HL-60 (cell line): ENCODE data around the gene KRTAP12-2.

Source experiments
- POLR2AphosphoS5 ChIP-seq: IDR thresholded peaks from 2 replicates; pipeline ENCODE4 v1.6.1; 2012; ENCODE audit warnings: low read depth
- TF ChIP-seq, protein P1 (sequence below): IDR thresholded peaks from one replicate; pipeline ENCODE4 v1.5.1; 2011; ENCODE audit warnings: low read length, control low read depth, inconsistent platforms; ENCODE audit not compliant: insufficient read depth
- TF ChIP-seq, protein P2 (sequence below): IDR thresholded peaks from 2 replicates; pipeline ENCODE4 v1.6.1; 2012; ENCODE audit warnings: low read depth; ENCODE audit not compliant: insufficient replicate concordance

DNA sequence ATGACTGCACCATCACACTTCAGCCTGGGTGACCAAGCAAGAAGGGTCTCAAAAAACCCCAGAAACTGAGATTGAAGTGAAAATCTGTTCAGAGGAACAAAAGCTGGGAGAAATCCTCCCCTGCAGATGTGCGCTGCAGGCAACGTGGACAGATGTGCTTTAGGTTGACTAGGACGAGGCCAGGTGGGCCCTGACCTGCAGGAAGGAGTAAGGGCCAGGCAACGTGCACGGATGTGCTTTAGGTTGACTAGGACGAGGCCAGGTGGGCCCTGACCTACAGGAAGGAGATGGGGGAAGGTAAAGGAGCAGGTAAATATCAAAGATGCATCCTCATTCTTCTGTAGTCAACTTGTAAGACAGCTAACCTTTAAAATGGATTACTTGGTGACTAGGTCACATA is 17.8 kb upstream of the KRTAP12-2 start:
- TF ChIP-seq, protein P1, sequence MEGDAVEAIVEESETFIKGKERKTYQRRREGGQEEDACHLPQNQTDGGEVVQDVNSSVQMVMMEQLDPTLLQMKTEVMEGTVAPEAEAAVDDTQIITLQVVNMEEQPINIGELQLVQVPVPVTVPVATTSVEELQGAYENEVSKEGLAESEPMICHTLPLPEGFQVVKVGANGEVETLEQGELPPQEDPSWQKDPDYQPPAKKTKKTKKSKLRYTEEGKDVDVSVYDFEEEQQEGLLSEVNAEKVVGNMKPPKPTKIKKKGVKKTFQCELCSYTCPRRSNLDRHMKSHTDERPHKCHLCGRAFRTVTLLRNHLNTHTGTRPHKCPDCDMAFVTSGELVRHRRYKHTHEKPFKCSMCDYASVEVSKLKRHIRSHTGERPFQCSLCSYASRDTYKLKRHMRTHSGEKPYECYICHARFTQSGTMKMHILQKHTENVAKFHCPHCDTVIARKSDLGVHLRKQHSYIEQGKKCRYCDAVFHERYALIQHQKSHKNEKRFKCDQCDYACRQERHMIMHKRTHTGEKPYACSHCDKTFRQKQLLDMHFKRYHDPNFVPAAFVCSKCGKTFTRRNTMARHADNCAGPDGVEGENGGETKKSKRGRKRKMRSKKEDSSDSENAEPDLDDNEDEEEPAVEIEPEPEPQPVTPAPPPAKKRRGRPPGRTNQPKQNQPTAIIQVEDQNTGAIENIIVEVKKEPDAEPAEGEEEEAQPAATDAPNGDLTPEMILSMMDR = no peak
- no peak for TF ChIP-seq POLR2AphosphoS5
- TF ChIP-seq, protein P2, sequence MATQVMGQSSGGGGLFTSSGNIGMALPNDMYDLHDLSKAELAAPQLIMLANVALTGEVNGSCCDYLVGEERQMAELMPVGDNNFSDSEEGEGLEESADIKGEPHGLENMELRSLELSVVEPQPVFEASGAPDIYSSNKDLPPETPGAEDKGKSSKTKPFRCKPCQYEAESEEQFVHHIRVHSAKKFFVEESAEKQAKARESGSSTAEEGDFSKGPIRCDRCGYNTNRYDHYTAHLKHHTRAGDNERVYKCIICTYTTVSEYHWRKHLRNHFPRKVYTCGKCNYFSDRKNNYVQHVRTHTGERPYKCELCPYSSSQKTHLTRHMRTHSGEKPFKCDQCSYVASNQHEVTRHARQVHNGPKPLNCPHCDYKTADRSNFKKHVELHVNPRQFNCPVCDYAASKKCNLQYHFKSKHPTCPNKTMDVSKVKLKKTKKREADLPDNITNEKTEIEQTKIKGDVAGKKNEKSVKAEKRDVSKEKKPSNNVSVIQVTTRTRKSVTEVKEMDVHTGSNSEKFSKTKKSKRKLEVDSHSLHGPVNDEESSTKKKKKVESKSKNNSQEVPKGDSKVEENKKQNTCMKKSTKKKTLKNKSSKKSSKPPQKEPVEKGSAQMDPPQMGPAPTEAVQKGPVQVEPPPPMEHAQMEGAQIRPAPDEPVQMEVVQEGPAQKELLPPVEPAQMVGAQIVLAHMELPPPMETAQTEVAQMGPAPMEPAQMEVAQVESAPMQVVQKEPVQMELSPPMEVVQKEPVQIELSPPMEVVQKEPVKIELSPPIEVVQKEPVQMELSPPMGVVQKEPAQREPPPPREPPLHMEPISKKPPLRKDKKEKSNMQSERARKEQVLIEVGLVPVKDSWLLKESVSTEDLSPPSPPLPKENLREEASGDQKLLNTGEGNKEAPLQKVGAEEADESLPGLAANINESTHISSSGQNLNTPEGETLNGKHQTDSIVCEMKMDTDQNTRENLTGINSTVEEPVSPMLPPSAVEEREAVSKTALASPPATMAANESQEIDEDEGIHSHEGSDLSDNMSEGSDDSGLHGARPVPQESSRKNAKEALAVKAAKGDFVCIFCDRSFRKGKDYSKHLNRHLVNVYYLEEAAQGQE = no peak
